NB4 (cell line): ENCODE results near the gene DNAI7.

ENCODE experiments used
- DNase-seq: peaks from one replicate; pipeline ENCODE4 v3.0.0; 2010; ENCODE audit warnings: low read depth
- H3K4me3 ChIP-seq: one replicate; pipeline ENCODE4 v1.5.1; 2011; ENCODE audit warnings: mild to moderate bottlenecking, low read depth, low read length, moderate library complexity
- MYC ChIP-seq: IDR thresholded peaks from 2 replicates; pipeline ENCODE4 v1.6.1; 2011; ENCODE audit warnings: low read depth, low read length
- POLR2A ChIP-seq: IDR thresholded peaks from 2 replicates; pipeline ENCODE4 v1.6.1; 2011; ENCODE audit warnings: mild to moderate bottlenecking; ENCODE audit not compliant: insufficient read length; ENCODE audit errors: extremely low read depth
- TF ChIP-seq, protein P1 (sequence below): IDR thresholded peaks from 2 replicates; pipeline ENCODE4 v1.6.1; 2011; ENCODE audit warnings: low read depth, low read length
- TF ChIP-seq, protein P2 (sequence below): IDR thresholded peaks from one replicate; pipeline ENCODE4 v1.5.1; 2012; ENCODE audit warnings: low read depth, low read length

Gene DNAI7

GRCh38 chr12:25182765-25183164 lies 12.2 kb downstream of the DNAI7 start:
- no peak overlapping the region for H3K4me3 ChIP-seq
- TF ChIP-seq MYC (no peak), POLR2A (no peak)
- TF ChIP-seq, protein P1, sequence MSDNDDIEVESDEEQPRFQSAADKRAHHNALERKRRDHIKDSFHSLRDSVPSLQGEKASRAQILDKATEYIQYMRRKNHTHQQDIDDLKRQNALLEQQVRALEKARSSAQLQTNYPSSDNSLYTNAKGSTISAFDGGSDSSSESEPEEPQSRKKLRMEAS: no peak
- TF ChIP-seq, protein P2, sequence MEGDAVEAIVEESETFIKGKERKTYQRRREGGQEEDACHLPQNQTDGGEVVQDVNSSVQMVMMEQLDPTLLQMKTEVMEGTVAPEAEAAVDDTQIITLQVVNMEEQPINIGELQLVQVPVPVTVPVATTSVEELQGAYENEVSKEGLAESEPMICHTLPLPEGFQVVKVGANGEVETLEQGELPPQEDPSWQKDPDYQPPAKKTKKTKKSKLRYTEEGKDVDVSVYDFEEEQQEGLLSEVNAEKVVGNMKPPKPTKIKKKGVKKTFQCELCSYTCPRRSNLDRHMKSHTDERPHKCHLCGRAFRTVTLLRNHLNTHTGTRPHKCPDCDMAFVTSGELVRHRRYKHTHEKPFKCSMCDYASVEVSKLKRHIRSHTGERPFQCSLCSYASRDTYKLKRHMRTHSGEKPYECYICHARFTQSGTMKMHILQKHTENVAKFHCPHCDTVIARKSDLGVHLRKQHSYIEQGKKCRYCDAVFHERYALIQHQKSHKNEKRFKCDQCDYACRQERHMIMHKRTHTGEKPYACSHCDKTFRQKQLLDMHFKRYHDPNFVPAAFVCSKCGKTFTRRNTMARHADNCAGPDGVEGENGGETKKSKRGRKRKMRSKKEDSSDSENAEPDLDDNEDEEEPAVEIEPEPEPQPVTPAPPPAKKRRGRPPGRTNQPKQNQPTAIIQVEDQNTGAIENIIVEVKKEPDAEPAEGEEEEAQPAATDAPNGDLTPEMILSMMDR: no peak
- DNase-seq: no peak

DNA sequence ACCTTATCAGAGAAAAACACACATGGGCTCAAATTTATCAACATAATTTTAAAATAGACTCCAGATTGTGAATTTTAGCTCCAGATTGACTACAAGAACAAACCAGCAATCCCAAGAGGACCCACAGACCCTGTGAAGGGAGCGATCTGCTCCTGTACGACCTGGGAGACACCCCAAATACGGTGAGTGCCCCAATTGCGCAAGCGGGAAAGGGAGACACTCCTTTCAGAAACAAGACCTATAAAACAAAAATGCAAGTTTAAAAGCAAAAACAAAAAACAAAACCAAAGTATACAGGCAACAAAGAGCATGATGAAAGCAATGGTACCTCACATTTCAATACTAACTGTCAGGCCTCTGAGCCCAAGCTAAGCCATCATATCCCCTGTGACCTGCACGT lies 32.1 kb downstream of the DNAI7 start:
- TF ChIP-seq, protein P2: no peak
- TF ChIP-seq MYC: no peak
- TF ChIP-seq POLR2A: no peak
- TF ChIP-seq, protein P1: no peak
- H3K4me3 ChIP-seq: no peak overlapping the region
- no peak for DNase-seq

- TF ChIP-seq POLR2A (no peak), MYC (no peak)
- TF ChIP-seq, protein P2: no peak
- TF ChIP-seq, protein P1: no peak
- H3K4me3 ChIP-seq: no peak overlapping the region
- DNase-seq: no peak
These were observed 38.9 kb downstream of the DNAI7 start for GRCh38 chr12:25156061-25156460.

DNA sequence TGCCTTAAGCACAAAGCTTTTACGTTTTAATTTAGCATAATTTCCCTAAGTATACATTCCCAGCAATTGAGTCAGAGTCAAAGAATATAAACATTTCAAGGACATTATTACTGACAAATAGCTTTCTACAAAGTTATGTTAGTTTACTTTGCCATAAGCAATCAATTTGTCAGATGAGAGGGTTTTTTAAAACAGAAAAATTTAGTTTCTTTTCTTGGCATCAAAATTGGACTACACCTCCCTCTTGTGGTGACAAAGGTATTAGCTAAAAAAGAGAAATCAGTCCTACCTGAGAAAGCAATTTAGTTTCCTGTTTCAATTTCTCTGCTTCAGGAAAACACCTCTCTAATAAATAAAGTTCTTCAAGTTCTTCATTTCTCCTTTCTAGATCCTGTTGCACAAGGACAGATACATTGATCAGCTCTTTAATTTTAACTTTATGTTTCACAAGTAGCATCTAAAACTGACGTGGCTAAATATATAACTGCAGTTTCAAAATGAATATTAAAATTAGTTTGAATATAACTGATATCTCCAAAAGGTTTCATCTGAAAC lies 39.9 kb downstream of the DNAI7 start:
- H3K4me3 ChIP-seq: no peak overlapping the region
- DNase-seq: peak; percentile 65
- TF ChIP-seq, protein P1: no peak
- TF ChIP-seq MYC: 0 out of 2 replicates have a peak, but pooled peaks have one; percentile 13
- TF ChIP-seq, protein P2: peak; percentile 91
- TF ChIP-seq POLR2A: no peak

DNA sequence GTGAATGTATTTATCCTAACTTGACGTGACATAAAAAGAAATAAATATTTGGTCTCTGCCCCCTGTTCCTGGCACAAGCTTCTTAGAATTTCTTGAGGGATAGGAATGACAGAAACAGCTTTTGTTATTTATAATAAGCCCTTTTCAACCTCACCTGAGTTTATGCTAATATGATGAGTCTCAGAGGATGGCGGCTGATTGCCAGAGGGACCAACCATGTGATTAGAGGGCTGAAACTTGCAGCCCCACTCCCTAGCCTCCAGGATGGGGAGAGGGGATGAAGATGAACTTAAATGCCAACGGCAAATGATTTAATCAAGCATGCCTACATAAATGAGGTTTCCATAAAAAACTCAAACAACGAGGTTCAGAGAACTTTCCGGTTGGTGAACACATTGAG lies 42.9 kb downstream of the DNAI7 start:
- H3K4me3 ChIP-seq: no peak overlapping the region
- TF ChIP-seq MYC: no peak
- TF ChIP-seq POLR2A: no peak
- TF ChIP-seq, protein P1: no peak
- TF ChIP-seq, protein P2: no peak
- DNase-seq: no peak

DNA sequence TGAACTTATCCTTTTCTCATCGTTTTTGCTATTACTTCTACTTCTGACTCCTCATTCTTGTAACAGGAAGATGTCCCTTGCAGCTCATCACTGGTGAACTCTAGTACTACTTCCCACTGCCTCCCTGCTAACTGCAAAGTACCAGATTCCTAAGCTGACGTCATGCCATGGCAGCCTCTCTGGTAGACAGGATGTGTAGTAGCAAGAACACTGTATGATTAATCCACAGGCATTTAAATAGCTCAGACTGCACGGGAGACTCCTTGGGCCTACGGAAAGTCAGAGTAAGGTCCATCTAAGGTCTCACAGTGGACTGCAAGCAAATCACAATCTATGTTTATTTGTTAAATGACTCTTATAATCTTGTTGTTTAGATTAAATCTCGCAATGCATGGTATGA lies 43.5 kb downstream of the DNAI7 start:
- DNase-seq: peak; percentile 24
- H3K4me3 ChIP-seq: no peak overlapping the region
- no peak for TF ChIP-seq POLR2A
- TF ChIP-seq MYC: no peak
- TF ChIP-seq, protein P2: no peak
- TF ChIP-seq, protein P1: no peak
